HG02884 (cell line): ENCODE results near the gene MCOLN1.

Source experiments
- ATAC-seq: cut with Tn5 transposase; IDR thresholded peaks from one replicate; pipeline ENCODE4 v1.9.1; 2021; ENCODE audit warnings: mild to moderate bottlenecking, moderate library complexity; ENCODE audit not compliant: unreplicated experiment

MCOLN1 gene

DNA sequence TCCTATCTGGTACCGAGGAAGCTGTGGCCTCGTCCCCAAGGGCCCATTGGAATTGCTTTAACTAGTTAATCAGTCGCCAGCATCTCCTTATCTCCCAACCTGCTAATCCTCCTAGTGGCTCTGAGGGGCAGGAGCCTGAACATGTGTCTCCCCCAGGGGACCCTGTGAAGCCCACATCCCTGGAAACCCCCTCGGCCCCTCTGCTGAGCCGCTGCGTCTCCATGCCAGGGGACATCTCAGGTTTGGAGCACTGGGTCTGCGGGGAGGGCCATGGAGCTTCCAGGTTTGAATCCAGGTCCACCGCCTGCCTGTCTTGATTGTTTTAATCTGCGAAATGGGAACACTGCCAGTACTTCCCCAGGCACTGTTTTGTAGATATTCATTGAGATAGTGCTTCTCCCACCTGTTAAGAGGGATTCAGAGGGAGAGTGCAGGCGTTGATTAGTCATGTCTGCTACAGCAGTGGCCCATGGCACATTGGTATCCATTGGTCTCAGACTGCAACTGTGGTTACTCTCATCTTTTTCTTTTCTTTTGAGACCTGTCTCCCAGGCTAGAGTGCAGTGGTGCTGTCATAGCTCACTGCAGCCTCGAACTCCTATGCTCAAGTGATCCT lies 19.5 kb downstream of the MCOLN1 start:
- ATAC-seq: no peak

- ATAC-seq: no peak
These were observed 20.3 kb downstream of the MCOLN1 start for GRCh38 chr19:7542556-7543348.

DNA sequence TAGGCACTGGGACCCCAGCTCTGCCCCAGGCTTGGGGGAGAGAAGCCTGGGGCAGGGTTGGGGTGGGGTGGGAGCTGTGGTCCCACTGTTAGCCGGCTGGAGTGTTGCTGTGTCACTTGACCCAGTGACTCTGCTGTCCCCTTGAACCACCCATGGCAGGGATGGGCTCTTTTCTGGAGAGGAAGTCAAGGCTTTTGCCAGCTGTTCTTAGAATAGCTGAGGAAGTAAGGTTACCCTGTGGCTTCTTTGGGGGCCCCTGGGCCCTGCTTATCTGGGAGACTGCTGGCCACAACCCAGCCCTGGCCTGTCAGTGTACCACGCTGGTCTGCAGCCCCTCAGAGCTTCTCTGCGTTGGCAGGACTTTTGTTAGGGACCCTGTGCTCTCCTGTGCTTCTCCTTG lies 22.2 kb downstream of the MCOLN1 start:
- ATAC-seq: no peak

- no peak for ATAC-seq
These were observed 22.9 kb downstream of the MCOLN1 start for GRCh38 chr19:7545300-7545699.

- no peak for ATAC-seq
These were observed 23.5 kb downstream of the MCOLN1 start for GRCh38 chr19:7545904-7546303.

- ATAC-seq: no peak
These were observed 24.7 kb downstream of the MCOLN1 start for GRCh38 chr19:7547159-7547558.

DNA sequence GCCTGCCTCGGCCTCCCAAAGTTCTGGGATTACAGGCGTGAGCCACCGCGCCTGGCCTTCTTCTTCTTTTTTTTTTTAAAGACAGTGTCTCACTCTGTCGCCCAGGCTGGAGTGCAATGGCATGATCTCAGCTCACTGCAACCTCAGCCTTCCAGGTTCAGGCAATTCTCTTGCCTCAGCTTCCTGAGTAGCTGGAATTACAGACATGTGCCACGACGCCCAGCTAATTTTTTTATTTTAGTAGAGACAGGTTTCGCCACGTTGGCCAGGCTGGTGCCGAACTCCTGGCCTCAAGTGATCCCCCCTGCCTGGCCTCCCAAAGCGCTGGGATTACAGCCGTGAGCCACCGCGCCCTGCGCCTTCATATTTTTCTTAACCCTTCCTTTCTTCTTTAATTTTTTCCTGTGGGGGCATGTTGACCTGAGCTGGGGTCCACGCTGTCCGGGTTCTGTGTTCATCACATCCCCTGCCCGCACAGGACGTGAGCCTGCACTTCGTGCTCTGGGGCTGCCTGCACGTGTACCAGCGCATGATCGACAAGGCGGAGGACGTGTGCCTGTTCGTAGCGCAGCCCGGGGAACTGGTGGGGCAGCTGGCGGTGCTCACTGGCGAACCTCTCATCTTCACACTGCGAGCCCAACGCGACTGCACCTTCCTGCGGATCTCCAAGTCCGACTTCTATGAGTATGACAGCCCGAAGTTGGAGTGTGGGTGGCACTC lies 27.2 kb downstream of the MCOLN1 start:
- ATAC-seq: no peak

DNA sequence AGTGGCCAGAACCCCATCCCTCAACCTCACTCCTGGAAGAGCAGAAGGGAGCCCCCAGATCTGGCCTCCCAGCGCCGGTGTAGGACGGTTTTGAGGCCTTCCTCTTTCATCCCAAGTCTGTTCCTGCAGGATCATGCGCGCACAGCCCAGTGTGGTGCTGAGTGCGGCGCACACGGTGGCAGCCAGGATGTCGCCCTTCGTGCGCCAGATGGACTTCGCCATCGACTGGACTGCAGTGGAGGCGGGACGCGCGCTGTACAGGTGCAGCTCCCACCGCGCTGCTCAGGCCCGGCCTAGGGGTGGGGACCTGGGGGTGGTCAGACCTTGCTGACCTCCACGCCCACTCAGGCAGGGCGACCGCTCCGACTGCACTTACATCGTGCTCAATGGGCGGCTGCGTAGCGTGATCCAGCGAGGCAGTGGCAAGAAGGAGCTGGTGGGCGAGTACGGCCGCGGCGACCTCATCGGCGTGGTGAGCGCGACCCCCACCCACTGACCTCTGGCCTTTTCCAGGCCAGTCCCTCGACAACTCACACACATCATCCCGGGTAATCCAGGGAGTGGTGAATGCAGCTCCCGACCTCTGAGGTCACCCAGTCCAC lies 27.8 kb downstream of the MCOLN1 start:
- ATAC-seq: no peak

DNA sequence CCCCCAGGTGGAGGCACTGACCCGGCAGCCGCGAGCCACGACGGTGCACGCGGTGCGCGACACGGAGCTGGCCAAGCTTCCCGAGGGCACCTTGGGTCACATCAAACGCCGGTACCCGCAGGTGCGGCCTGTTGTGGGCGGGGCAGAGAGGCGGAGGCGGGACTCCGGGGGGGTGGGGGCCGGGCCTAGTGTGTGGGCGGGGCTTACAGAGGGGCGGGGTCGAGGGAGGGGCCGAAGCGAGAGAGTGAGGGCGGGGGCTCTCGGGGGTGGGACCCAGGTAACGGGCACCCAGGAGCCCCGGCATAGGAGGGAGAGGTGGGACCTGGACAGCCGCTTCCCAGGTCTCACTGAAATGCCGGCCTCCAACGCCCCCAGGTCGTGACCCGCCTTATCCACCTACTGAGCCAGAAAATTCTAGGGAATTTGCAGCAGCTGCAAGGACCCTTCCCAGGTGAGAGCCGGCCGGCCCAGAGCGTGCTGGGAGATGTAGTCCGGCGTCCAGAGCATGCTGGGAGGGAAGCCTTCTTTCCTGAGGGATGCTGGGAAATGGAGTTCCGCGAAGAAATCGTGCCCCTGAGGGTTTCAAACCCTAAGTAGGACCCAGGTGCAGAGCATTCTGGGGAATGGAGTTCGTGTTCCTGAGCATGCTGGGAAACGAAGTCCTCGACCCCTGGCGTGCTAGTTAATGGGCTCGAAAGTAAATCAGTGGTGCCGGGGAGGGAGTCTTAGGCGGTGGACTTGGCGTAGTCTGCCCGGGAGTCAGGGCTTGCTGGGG lies 28.8 kb downstream of the MCOLN1 start:
- ATAC-seq: no peak

DNA sequence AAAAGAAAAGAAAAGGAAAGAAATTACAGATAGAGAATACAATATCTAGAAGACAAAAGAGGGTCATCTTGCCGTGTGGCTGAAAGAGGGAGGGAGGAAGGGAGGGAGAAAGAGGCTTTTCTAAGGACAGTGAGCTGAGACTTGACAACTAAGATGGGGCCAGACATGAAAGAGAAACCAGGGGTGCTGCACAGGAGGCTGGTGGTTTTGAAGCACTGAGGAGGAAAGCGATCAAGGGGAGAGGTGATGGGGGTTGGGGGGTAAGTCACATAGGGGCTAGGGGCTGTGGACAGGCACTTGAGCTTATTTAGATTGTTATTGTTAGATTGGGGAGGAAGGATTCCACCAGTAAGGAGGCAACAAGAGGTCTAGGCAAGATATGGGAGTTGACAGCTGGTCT lies 30.4 kb downstream of the MCOLN1 start:
- ATAC-seq: no peak

DNA sequence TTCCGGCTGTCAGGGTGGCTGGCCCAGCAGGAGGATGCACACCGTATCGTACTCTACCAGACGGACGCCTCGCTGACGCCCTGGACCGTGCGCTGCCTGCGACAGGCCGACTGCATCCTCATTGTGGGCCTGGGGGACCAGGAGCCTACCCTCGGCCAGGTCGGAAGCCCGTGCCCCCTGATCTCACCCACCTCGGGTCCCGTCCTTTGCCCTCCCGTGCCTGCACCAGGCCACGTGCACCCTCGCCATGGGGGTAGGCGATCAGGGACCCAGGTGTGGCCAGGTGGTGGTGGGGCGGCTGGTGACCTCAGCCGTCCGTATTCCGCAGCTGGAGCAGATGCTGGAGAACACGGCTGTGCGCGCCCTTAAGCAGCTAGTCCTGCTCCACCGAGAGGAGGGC lies 32.1 kb downstream of the MCOLN1 start:
- ATAC-seq: no peak

- no peak for ATAC-seq
These were observed 32.8 kb downstream of the MCOLN1 start for GRCh38 chr19:7554990-7555864.

- no peak for ATAC-seq
These were observed 34.4 kb downstream of the MCOLN1 start for GRCh38 chr19:7556696-7557315.

DNA sequence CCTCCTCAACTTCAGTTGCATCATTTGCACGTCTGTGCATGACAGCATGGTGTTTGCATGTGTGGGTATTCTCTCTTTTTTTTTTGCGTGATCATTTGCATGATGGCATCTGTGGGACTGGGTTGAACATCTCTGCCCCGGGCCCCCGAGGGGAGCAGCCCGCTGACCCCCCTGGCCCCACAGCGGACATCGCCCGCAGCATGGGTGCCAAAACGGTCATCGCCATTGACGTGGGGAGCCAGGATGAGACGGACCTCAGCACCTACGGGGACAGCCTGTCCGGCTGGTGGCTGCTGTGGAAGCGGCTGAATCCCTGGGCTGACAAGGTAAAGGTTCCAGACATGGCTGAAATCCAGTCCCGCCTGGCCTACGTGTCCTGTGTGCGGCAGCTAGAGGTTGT lies 36.2 kb downstream of the MCOLN1 start:
- ATAC-seq: no peak

GRCh38 chr19:7559102-7559501 lies 36.7 kb downstream of the MCOLN1 start:
- ATAC-seq: no peak

DNA sequence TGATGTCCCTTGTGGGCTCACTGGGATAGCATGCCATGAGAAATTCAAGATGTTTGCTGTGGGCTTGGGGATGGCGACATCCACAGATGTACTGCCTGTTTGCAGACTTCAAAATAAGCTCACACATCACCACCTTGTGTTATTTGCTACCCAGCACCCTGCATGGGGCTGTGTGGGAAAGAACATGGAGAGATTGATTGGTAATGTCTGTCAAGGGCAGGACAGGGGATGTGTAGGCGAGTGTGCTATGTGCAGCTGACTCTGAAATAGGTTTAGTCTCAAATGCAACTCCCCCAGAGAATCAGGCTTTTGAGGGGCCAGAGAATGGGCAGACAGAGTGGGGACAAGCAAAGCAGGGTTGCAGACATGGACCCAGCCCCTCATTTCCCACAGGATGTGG lies 37.8 kb downstream of the MCOLN1 start:
- ATAC-seq: no peak

DNA sequence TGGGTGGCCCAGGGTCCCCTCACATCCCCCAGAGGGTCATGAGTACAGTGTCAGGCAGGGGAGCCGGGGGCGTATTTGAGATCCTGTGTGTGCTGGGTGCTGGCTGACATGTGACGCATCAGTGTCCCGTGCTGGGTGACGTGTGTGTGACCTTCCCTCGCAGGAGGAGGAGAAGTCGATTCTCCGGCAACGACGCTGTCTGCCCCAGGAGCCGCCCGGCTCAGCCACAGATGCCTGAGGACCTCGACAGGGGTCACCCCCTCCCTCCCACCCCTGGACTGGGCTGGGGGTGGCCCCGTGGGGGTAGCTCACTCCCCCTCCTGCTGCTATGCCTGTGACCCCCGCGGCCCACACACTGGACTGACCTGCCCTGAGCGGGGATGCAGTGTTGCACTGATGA lies 38.9 kb downstream of the MCOLN1 start:
- ATAC-seq: no peak

DNA sequence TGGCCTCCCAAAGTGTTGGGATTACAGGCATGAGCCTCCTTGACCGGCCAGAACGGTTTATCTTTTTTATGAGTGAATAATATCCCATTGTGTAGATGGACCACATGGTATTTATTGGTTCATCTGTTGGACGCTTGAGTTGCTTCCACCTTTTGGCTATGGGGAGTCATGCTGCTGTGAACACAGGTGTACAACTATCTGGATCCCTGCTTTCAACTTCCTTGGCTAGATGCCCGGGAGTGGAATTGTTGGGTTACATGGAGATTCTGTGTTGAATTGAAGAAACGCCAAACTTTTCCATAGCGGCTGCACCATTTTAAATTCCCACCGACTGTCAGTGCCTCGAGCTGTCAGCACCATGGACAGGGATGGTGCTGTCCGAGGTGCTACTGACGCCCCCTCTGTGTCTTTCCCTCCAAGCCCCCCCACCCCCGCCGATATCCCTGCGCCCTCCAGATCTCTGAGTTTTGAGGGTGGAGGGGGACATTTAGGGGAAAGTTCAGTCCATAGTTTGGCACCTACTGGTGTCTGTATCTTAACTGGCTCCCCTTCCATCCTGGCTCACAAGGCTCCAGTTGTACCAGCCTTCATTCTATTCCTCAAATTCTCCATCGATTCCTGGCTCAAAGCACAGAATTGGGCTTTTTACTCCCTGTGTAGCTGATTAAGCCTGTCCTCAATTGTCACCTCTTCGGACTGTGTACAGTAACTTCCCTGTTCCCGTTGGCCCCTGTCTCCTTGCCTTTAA lies 40.4 kb downstream of the MCOLN1 start:
- ATAC-seq: no peak

- ATAC-seq: no peak
These were observed 42.4 kb downstream of the MCOLN1 start for GRCh38 chr19:7564866-7565265.
